NCI-H2171 (cell line): ENCODE results near the gene NR3C1.
A peak's percentile ranks its signal among the peaks of the same experiment; 100 is the strongest.

Experiments
- DNase-seq: peaks from one replicate; lab custom pipeline; 2025; lab: John Stamatoyannopoulos, UW

The NR3C1 gene

GRCh38 chr5:143426437-143426991 is 23.0 kb upstream of the NR3C1 start:
- no peak for DNase-seq

- DNase-seq = no peak
Measured at GRCh38 chr5:143425835-143426234, 22.3 kb upstream of the NR3C1 start.

- DNase-seq = no peak
Measured at GRCh38 chr5:143418140-143418866, 14.8 kb upstream of the NR3C1 start.

GRCh38 chr5:143417503-143418139 is 14.1 kb upstream of the NR3C1 start:
- no peak for DNase-seq

GRCh38 chr5:143416411-143416810 is 12.9 kb upstream of the NR3C1 start:
- no peak for DNase-seq

GRCh38 chr5:143413958-143414669 is 10.6 kb upstream of the NR3C1 start:
- DNase-seq = no peak

- DNase-seq = no peak
Measured at GRCh38 chr5:143412661-143413342, 9.3 kb upstream of the NR3C1 start.

- no peak for DNase-seq
Measured at GRCh38 chr5:143409926-143410325, 6.4 kb upstream of the NR3C1 start.

GRCh38 chr5:143406408-143406807 is 2.9 kb upstream of the NR3C1 start:
- no peak for DNase-seq

GRCh38 chr5:143405849-143406098 is 2.3 kb upstream of the NR3C1 start:
- DNase-seq = no peak

- peak; percentile 72 for DNase-seq
Measured at GRCh38 chr5:143405063-143405848, 1.8 kb upstream of the NR3C1 start.

GRCh38 chr5:143404416-143405062 is 1.1 kb upstream of the NR3C1 start:
- DNase-seq = peak; percentile 73

GRCh38 chr5:143403334-143403592 is 223 bp downstream of the NR3C1 start:
- no peak for DNase-seq

GRCh38 chr5:143402553-143403333 is 743 bp downstream of the NR3C1 start:
- DNase-seq = no peak

- peak; percentile 14 for DNase-seq
Measured at GRCh38 chr5:143402017-143402552, 1.4 kb downstream of the NR3C1 start.

GRCh38 chr5:143401227-143402016 is 2.1 kb downstream of the NR3C1 start:
- DNase-seq = no peak

GRCh38 chr5:143400541-143401226 is 2.8 kb downstream of the NR3C1 start:
- no peak for DNase-seq

- no peak for DNase-seq
Measured at GRCh38 chr5:143399616-143400540, 3.6 kb downstream of the NR3C1 start.
